Measurements from ENCODE around the gene PDE4C.

PDE4C gene

DNA sequence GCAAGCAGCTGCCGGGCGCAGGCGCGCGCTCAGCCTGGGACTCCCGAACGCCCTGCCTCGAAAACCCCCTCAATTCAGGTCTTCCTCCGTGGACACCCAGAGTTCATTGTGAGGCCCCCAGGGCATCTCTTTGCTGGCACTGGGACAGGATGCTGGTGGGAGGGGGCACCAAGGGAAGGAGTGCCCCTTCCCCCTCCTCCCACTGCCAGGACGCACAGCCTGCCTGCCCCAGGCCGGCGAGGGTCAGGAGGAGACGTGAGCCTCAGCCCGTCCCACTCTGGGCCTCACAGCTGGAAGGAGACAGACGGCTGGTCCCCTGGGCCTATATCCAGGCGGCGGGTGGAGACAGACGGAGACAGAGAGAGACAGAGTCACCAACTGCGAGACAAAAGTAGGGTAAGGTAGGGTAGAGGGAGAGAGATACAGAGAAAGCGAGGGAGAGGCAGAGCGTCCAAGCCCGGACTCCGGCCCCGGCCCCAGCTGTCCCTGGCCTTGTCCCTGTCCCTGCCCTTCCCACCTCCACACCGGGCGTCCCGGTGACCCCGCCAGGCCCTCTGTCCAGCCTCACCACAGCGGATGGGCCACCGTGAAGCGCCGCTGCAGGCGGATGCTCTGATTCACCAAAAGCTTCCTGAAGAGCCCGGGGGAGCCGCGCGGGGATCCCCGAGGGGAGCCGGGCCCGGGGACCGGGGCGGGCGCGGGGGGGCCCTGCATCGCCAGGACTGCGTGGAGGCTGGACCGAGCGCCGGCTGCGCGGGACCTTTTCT lies at the start of gene PDE4C:
Gene PDE4C, minus strand, starts transcription at position 737 of the 767 bp plus-strand sequence. Its CDS starts 23 bp downstream, at position 714.
- POLR2A ChIA-PET, result interaction anchor here (1.8 kb wide), 1 partner anchor 54 kb away, joined by 11 read pairs; no protein-coding TSS in a partner anchor
- DNase-seq (ENCODE audit: extremely low spot score), result no peak
- CTCF ChIA-PET, result interaction anchor here (0.9 kb wide), 1 partner anchor 26 kb away, joined by 5 read pairs; no protein-coding TSS in a partner anchor
- TF ChIP-seq, protein P1, sequence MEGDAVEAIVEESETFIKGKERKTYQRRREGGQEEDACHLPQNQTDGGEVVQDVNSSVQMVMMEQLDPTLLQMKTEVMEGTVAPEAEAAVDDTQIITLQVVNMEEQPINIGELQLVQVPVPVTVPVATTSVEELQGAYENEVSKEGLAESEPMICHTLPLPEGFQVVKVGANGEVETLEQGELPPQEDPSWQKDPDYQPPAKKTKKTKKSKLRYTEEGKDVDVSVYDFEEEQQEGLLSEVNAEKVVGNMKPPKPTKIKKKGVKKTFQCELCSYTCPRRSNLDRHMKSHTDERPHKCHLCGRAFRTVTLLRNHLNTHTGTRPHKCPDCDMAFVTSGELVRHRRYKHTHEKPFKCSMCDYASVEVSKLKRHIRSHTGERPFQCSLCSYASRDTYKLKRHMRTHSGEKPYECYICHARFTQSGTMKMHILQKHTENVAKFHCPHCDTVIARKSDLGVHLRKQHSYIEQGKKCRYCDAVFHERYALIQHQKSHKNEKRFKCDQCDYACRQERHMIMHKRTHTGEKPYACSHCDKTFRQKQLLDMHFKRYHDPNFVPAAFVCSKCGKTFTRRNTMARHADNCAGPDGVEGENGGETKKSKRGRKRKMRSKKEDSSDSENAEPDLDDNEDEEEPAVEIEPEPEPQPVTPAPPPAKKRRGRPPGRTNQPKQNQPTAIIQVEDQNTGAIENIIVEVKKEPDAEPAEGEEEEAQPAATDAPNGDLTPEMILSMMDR (IDR thresholded peaks at IDR 0.05; ENCODE audit: control extremely low read depth, extremely low read depth, low read depth, missing control alignments), result no peak

DNA sequence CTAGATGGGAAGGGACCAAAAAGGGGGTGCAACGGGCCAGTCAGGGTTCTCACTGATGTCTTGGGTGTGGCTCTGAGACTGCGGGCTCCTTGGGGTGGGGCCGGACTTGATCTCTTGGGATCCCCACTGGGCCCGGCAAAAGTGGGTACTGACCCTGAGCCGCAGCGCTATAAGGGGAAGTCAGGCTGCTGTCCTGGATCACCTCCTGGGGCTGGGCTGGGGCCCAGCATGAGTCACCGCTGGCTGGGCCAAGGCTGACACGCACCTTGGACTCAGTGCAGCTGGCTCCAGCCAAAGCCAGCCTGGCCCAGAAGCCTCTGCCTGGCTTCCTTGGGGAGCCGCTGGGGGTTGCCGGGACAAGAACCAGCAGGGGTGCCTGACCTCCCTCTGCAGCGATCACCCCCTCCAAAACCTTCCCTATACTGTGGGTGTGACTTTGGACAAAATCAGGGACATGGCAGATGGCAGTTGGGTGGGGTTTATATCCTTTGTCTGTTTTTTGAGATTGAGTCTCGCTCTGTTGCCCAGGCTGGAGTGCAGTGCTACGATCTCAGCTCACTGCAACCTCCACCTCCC lies 48.6 kb upstream of the PDE4C start:
- DNase-seq (ENCODE audit: extremely low spot score), result no peak
- ChIA-PET POLR2A (interaction anchor here (0.7 to 2.0 kb wide), 8 partner anchors 10 to 71 kb away, joined by 3 to 11 read pairs (median 6); partner anchors contain the start of genes LSM4 and RAB3A), CTCF (interaction anchor here (0.8 to 8.3 kb wide), 10 partner anchors 23 to 135 kb away, joined by 3 to 171 read pairs (median 4); partner anchors contain the start of gene LSM4)
- TF ChIP-seq, protein P1 (IDR thresholded peaks at IDR 0.05; ENCODE audit: control extremely low read depth, extremely low read depth, low read depth, missing control alignments), result no peak

DNA sequence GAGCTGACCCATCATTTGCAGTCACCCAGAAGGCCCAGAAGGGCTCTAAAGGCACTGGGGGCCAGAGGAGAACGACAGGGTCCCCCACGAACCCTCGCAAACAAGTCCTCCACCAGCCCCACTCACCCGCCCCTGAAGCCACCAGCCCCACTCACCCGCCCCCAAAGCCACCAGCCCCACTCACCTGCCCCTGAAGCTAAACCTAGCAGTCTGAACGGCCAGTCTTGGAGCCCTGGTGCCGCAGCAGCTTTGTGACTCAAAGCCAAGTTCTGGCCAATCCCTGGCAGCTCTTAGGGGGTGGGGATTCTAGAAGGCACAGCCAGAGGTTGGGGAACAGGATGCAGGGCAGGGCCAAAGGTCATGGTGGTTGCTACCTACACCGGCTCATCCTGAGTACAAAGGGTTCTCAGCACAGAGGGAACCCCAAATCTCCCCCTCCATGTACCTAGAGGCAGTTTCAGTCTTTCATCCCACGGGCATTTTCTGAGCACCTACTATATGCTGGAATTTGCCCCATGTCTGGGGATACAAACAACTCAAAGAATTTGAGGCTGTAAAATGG lies 48.1 kb upstream of the PDE4C start, which contains the start of gene IQCN:
Gene IQCN, minus strand, starts transcription at position 234 of the 562 bp plus-strand sequence. CDS start 4,974 bp downstream, outside the sequence.
- no peak for DNase-seq (ENCODE audit: extremely low spot score)
- ChIA-PET POLR2A (interaction anchor here (0.7 to 2.0 kb wide), 4 partner anchors 9 to 122 kb away, joined by 3 to 7 read pairs (median 4); partner anchors contain the start of gene PIK3R2), CTCF (interaction anchor here (1.3 to 8.3 kb wide), 4 partner anchors 53 to 82 kb away, joined by 4 to 171 read pairs (median 4); no protein-coding TSS in a partner anchor)
- TF ChIP-seq, protein P1 (IDR thresholded peaks at IDR 0.05; ENCODE audit: control extremely low read depth, extremely low read depth, low read depth, missing control alignments), result no peak

DNA sequence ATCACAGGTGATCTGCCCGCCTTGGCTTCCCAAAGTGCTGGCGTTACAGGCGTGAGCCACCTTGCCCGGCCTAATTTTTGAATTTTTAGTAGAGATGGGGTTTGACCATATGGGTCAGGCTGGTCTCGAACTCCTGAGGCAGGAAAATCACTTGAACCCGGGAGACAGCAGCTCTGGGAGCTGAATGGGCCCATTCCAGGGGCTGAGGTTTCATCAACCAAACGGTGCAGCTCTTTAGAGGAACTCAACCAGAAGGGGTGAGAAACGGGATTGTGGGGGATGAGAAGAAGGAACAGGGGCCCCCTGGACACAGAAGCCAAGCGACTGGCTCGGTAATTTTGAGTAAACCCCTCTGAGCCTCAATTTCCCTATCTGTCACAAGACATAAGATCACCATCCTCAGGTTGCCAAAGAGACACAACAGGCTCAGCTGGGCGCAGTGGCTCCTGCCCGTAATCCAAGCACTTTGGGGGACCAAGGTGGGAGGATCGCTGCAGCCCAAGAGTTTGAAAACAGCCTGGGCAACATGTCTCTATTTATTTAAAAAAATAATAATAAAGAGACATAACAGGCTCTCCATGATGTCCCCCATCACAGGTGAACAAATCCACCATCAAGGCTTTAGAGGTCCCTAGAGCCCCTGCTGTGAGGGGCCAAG lies 47.5 kb upstream of the PDE4C start:
- TF ChIP-seq, protein P1 (IDR thresholded peaks at IDR 0.05; ENCODE audit: control extremely low read depth, extremely low read depth, low read depth, missing control alignments), result no peak
- DNase-seq (ENCODE audit: extremely low spot score), result no peak
- CTCF ChIA-PET, result interaction anchor here (1.1 to 2.1 kb wide), 4 partner anchors 22 to 81 kb away, joined by 4 to 5 read pairs (median 4); no protein-coding TSS in a partner anchor
- POLR2A ChIA-PET, result interaction anchor here (0.6 to 2.0 kb wide), 3 partner anchors 32 to 121 kb away, joined by 3 to 8 read pairs (median 7); partner anchors contain the start of gene PIK3R2

DNA sequence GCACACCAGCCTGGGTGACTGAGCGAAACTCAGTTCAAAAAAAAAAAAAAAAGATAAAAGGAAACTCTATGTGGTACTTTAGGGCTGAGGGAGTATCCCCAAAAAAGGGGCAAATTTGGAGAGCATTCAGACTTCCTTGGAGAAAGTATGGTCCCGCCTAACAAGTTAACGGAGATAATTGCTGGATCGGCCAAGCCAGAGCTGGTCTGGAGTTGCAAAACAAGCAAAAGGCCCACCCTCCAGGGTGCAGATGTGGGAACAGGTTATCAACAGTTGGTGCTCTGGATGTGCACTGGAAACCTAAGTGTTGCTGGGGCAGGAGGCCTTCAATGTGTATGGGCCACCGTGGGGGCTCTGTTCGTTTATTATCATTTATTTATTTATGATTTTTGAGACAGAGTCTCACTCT lies 45.2 kb upstream of the PDE4C start:
- TF ChIP-seq, protein P1 (IDR thresholded peaks at IDR 0.05; ENCODE audit: control extremely low read depth, extremely low read depth, low read depth, missing control alignments), result no peak
- ChIA-PET CTCF (interaction anchor here (0.8 to 4.6 kb wide), 4 partner anchors 7 to 56 kb away, joined by 3 to 28 read pairs (median 14); partner anchors contain the start of gene LSM4), POLR2A (no interaction called here)
- no peak for DNase-seq (ENCODE audit: extremely low spot score)
